Heart left ventricle (tissue), 16 donors: ENCODE results near the gene SLC12A8. TPM values are rescaled to one million over a fixed set of nuclear protein-coding genes. Genes with fewer than 3 reads are reported as not detected.
A peak's percentile ranks its signal among the peaks of the same experiment; 100 is the strongest.

Source experiments
- ATAC-seq, 4 donors: fragments of 200-7000 bp; cut with Tn5 transposase; one replicate each; pipeline ENCODE4 v1.9.1; 2020 to 2022; ENCODE audit warnings: moderate library complexity in 4 of 4, mild to moderate bottlenecking in 3 of 4, moderate number of reproducible peaks in 1 of 4
- DNase-seq, 5 donors: peaks; one replicate each; pipeline ENCODE4 v3.0.0-alpha.2; 2020
- H3K27ac ChIP-seq, 12 donors: fragments of 200-600 bp; sonication (generic) in 4 of 12; one replicate each; pipeline versions ENCODE4 v1.5.0 to v1.8.0; 2016 to 2022; ENCODE audit warnings: mild to moderate bottlenecking in 2 of 12
- H3K27me3 ChIP-seq, 9 donors: fragments of 200-600 bp; sonication (generic) in 2 of 9; one replicate each; pipeline versions ENCODE4 v1.5.1 to v1.8.0; 2016 to 2022; ENCODE audit warnings: mild to moderate bottlenecking in 3 of 9
- H3K36me3 ChIP-seq, 9 donors: fragments of 200-600 bp; sonication (generic) in 2 of 9; one replicate each; pipeline versions ENCODE4 v1.5.0 to v1.8.0; 2018 to 2022; ENCODE audit warnings: mild to moderate bottlenecking in 2 of 9
- H3K4me1 ChIP-seq, 12 donors: fragments of 200-600 bp; sonication (generic) in 4 of 12; one replicate each; pipeline versions ENCODE4 v1.5.0 to v1.8.0; 2016 to 2022; ENCODE audit warnings: mild to moderate bottlenecking in 3 of 12
- H3K4me3 ChIP-seq, 12 donors: fragments of 200-600 bp; sonication (generic) in 4 of 12; one replicate each; pipeline versions ENCODE4 v1.5.0 to v1.8.0; 2017 to 2022; ENCODE audit warnings: mild to moderate bottlenecking in 9 of 12, moderate library complexity in 4 of 12
- H3K9me3 ChIP-seq, 12 donors: fragments of 200-600 bp; sonication (generic) in 4 of 12; one replicate each; pipeline versions ENCODE4 v1.5.0 to v1.8.0; 2016 to 2022; ENCODE audit warnings: mild to moderate bottlenecking in 1 of 12
- POLR2A ChIP-seq, 2 donors: fragments of 450-650 bp; IDR thresholded peaks; one replicate each; pipeline ENCODE4 v1.6.1; 2017; ENCODE audit warnings: antibody characterized with exemption in 2 of 2, mild to moderate bottlenecking in 2 of 2, moderate library complexity in 2 of 2
- WGBS, 4 donors: extraction: QIAGEN DNeasy Blood & Tissue Kit in 2 of 4; methylation state at CpG; one replicate each; pipeline versions ENCODE4 v1.1.5 to v1.1.7; 2013 to 2018; 5-methylcytosine and 5-hydroxymethylcytosine counted together
- intact Hi-C, 10 donors: fragments of 100-400 bp; cut with DNase I; formaldehyde crosslinking; loops; one replicate each; pipeline versions ENCODE4 v1.11.1 to v1.14.2; 2022
- polyA plus RNA-seq, 2 donors: library from polyadenylated mRNA; stranded (reverse); fragments of 200-250 nt; gene quantifications; one replicate each; pipeline ENCODE4 v1.2.3, GENCODE V29; 2013
- total RNA-seq, 9 donors: library from RNA; depleted of rRNA in 2 of 9; stranded (reverse); fragments of >200 nt in 2 of 9; fragmentation: NEBNext Ultra II Directional in 3 of 9; extraction: Animal tissue kit (Norgen Biotek cat#: 25700) in 3 of 9; gene quantifications; one replicate each; pipeline versions ENCODE4 v1.1.0 to v1.2.4, GENCODE V29; 2016 to 2023
- TF ChIP-seq, protein P1 (sequence below), 12 donors: fragments of 200-600 bp; sonication (generic) in 4 of 12; IDR thresholded peaks; one replicate each; pipeline versions ENCODE4 v1.5.0 to v1.8.0; 2018 to 2022; ENCODE audit warnings: antibody characterized with exemption in 12 of 12, mild to moderate bottlenecking in 5 of 12
- donor health status: ischemic (EF 13 %, LVEDD 7.1; RV severe dilation, severe dysfunction).
- donor health status: healthy with polysubstance abuse.
- donor health status: DM: no; HTN: yes; CAD: no.
- donor health status: DM: no; HTN: no; CAD: no.
- donor health status: ischemic (EF 25% LVEDD 6.9; RV normal size, moderate dysfunction).
- donor health status: ischemic (EF 25% LVEDD 5.7; RV mildly dilated, moderate dysfunction).
- donor health status: healthy.
- donor health status: DM: yes; HTN: yes; CAD: no.
- donor health status: ischemic (EF 35%, LVEDD 5.7; RV mildly dilated, moderate dysfunction).
- donor health status: nonischemic (EF 11% LVEDD 7.7; RV severe dilation, severe dysfunction).
- donor health status: DM: yes; HTN: yes; CAD: no.
- donor health status: PGD.
- donor health status: ischemic (EF 29% LVEDD 5.4; RV normal size, mild dysfunction).
- donor health status: nonischemic (EF 23%, LVEDD 6.1; RV moderate dilation, normal function).

SLC12A8 gene
- total and polyA plus RNA-seq, 11 donors: 0.09 to 1.9 (median 0.68) TPM; not detected in 3

DNA sequence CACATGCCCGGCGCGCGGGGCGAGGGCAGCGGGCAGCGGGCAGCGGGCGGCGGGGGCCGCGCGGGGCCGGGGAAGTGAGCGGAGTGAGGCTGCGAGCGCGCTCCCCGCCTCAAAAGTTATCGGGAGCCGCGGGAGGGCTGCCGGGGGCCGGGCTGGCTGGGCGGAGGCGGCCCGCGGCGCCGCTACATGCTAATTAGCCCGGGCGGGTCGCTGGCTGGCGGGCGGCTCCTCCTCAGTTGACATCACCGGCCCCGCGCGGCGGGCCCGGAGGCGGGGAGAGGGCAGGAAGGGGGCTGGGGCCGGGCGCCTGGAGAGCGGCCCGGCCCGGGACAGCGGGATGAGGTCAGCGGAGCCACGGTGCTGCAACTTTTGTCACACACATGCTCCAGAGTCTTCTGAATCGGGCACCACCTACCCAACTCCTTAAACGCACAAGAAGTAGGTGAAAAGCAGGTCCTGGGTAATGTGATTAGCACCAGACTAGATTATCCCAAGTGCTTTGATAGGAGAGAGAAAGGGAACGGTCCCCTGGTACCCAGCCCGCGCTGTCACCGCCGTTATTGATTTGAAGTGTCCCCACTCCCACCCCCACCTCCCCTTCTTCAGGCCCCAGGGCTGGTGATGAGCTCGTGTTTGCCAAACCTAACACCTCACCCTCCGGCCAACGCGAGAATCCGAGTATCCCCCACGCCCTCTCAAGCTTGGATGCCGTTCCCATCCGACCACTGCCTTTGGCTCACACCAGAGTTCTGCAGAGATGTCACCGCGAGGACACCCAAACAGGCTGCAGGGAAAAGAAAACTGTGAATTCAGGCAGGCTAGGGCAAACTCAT, 156.4 kb downstream of the SLC12A8 start, which contains the start of gene HEG1:
Gene HEG1 (minus strand): TSS at position 85 of the 833 bp plus-strand sequence. CDS start 107 bp downstream, outside the sequence.
- Histone ChIP-seq H3K27ac (peak within 1 kb of the TSS; percentile 82 to 99 (median 94)), H3K4me1 (peaks cover 11 to 67% (median 56%) of the 10 kb centered on the region in 12 donors), H3K9me3 (no peaks in the 10 kb centered on the region), H3K36me3 (peaks cover 0 to 1% (median 0%) of the 10 kb centered on the region in 9 donors), H3K4me3 (peak within 1 kb of the TSS; percentile 73 to 97 (median 88)), H3K27me3 (no peaks in the 10 kb centered on the region)
- DNase-seq: peak; percentile 93 to 96 (median 94)
- WGBS, 4 donors: 1 to 9% (median 2%) methylated on average over 14 to 67 of the region's 67 CpGs
- intact Hi-C loops: loop anchor here in 7 of 10 donors (2.0 to 10.0 kb wide), 7 partner anchors 34 to 106 kb away; no protein-coding TSS in a partner anchor
- peak; percentile 83 to 93 (median 90) for ATAC-seq
- TF ChIP-seq, protein P1, sequence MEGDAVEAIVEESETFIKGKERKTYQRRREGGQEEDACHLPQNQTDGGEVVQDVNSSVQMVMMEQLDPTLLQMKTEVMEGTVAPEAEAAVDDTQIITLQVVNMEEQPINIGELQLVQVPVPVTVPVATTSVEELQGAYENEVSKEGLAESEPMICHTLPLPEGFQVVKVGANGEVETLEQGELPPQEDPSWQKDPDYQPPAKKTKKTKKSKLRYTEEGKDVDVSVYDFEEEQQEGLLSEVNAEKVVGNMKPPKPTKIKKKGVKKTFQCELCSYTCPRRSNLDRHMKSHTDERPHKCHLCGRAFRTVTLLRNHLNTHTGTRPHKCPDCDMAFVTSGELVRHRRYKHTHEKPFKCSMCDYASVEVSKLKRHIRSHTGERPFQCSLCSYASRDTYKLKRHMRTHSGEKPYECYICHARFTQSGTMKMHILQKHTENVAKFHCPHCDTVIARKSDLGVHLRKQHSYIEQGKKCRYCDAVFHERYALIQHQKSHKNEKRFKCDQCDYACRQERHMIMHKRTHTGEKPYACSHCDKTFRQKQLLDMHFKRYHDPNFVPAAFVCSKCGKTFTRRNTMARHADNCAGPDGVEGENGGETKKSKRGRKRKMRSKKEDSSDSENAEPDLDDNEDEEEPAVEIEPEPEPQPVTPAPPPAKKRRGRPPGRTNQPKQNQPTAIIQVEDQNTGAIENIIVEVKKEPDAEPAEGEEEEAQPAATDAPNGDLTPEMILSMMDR (IDR thresholded peaks at IDR 0.05): no peak
- TF ChIP-seq POLR2A (IDR thresholded peaks at IDR 0.05): peak in 1 of 2 donors; percentile 74

DNA sequence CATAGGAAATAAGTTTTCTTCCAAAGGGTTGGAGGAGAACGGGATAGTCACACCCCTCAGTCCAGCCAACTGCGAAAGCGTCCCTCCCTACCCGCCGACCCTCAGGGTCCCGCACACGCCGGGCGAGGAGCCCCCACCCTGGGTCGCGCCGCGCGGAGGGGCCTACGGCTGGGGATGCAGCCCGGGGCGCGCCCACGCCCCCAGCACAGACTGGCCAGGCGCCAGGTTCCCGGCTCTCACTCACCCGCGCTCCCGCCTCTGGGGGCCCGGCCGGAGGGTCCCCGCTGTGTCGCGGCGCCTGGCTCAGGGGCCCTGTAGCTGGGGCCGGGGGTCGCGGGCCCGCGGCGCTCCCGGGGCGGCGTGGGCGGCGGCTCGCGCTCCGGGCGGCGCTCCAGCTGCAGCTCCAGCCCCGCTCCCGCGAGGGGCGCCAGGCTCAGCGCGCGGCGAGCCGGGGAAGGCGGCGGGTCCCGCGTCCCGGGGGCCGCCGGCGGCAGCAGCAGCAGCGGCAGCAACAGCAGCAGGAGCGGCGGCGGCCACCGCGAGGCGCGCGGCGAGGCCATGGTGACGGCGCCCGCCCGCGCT, 157.1 kb downstream of the SLC12A8 start:
- ATAC-seq: peak in 1 of 4 donors; percentile 0
- TF ChIP-seq POLR2A (IDR thresholded peaks at IDR 0.05): no peak
- TF ChIP-seq, protein P1 (IDR thresholded peaks at IDR 0.05): peak in 1 of 12 donors; percentile 8
- intact Hi-C loops: loop anchor here in 5 of 10 donors (2.0 to 10.0 kb wide), 6 partner anchors 33 to 107 kb away; no protein-coding TSS in a partner anchor
- Histone ChIP-seq H3K9me3 (no peaks in the 10 kb centered on the region), H3K36me3 (peaks cover 0 to 7% (median 0%) of the 10 kb centered on the region in 9 donors), H3K27me3 (no peaks in the 10 kb centered on the region), H3K27ac (peak overlapping the region; percentile 82 to 99 (median 94)), H3K4me3 (peak overlapping the region; percentile 73 to 97 (median 88)), H3K4me1 (peaks cover 16 to 68% (median 57%) of the 10 kb centered on the region in 12 donors)
- DNase-seq: peak; percentile 37 to 76 (median 46)
- WGBS, 4 donors: 0 to 1% (median 0%) methylated on average over 17 to 78 of the region's 78 CpGs

DNA sequence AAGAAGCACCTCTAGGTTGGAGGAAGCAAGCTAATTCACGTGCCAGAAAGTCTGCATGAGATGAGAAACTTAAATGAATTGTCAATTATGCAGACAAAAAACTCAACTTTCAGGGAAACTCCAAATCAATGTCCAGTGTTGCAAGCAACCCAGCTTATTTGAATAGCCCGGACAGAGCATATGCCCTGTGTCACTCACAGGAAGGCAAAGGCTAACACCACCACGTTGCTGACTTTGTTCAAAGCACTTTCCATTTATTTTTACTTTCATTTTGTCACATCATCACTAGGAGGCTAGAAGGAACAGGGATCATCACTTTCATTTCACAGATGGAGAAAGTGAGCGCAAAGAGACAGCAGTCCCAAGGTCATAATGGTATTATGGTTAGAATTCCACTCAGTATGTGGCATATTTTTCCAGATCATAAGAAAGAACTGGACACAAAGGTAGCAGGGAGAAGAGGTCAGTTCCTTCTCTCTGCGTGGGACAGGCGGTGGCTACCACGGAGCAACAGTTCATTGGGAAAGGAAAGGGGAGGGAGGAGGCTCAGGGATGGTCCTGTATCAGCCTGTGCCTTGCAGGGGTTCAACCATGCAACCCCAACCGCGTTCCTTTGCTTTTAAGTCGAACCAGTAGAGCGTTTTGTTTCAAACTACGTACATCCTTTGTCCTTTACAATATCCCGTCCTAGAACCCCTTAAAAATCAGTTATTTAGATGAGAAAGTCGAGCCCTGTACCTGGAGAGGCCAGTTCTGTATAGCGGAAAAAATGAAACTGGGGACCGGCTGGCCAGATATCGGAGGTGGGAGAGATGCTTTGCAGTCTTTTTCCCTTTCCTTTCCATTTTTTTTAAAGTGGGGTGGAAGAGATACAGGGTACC, 157.9 kb downstream of the SLC12A8 start:
- ATAC-seq (peak in 2 of 4 donors; percentile 6 to 13), DNase-seq (peak in 2 of 5 donors; percentile 45)
- peak overlapping the region; percentile 73 to 97 (median 88) for H3K4me3 ChIP-seq
- 0 to 1% (median 1%) methylated on average over 17 of the region's 17 CpGs for WGBS, 4 donors
- H3K9me3 ChIP-seq: no peaks in the 10 kb centered on the region
- peaks cover 16 to 70% (median 60%) of the 10 kb centered on the region in 12 donors for H3K4me1 ChIP-seq
- H3K36me3 ChIP-seq: peaks cover 0 to 14% (median 4%) of the 10 kb centered on the region in 9 donors
- intact Hi-C loops: loop anchor here in 8 of 10 donors (2.0 to 10.0 kb wide), 9 partner anchors 32 to 108 kb away; no protein-coding TSS in a partner anchor
- H3K27ac ChIP-seq: peak overlapping the region; percentile 82 to 99 (median 94)
- TF ChIP-seq, protein P1 (IDR thresholded peaks at IDR 0.05): peak in 2 of 12 donors; percentile 14 to 35
- TF ChIP-seq POLR2A (IDR thresholded peaks at IDR 0.05): no peak
- no peaks in the 10 kb centered on the region for H3K27me3 ChIP-seq
